HCT116 (cell line): ENCODE data around the gene ASMTL. TPM values are rescaled to one million over a fixed set of nuclear protein-coding genes. Genes with fewer than 3 reads are reported as not detected.

Source experiments
- ATAC-seq: fragments of 200-7000 bp; cut with Tn5 transposase; 2 replicates; pipeline ENCODE4 v1.9.1; 2020; ENCODE audit warnings: mild to moderate bottlenecking, moderate library complexity
- BruUV-seq: library from RNA; stranded (reverse); fragments of 400-500 nt; replicated peaks from 2 replicates; lab custom pipeline; 2021; lab: Mats Ljungman, UMichigan
- CTCF ChIA-PET: fragments of 300-600 bp; sonication (Branson Sonifier 250); formaldehyde crosslinking; loops from one replicate; lab custom pipeline; 2021; ENCODE audit warnings: antibody characterized with exemption; lab: Charles Lee
- POLR2A ChIA-PET: fragments of 300-600, 350-600 bp; sonication (Branson Sonifier 250); formaldehyde crosslinking; loops from one replicate; lab custom pipeline; 2021; ENCODE audit warnings: antibody characterized with exemption; lab: Charles Lee
- RAD21 ChIA-PET, 2 experiments: fragments of 300-600 bp; sonication (Branson Sonifier 250); formaldehyde crosslinking; loops; one replicate each; lab custom pipeline; 2023; ENCODE audit warnings: low total read pairs in 2 of 2; ENCODE audit not compliant: uncharacterized antibody in 2 of 2, unreplicated experiment in 2 of 2, low non-redundant PET in 1 of 2; lab: Charles Lee
- DNase-seq: peaks from one replicate; pipeline ENCODE4 v3.0.0-alpha.2; 2010; ENCODE audit warnings: low read depth, low spot score
- H2AFZ ChIP-seq: fragments of 200-600 bp; shearing (Covaris generic), sonication (generic); 2 replicates; pipeline ENCODE4 v1.6.1; 2017; ENCODE audit warnings: low read depth, mixed run types, mixed read lengths, antibody characterized with exemption, low read length; ENCODE audit not compliant: poor library complexity, severe bottlenecking
- H3K27ac ChIP-seq: 2 replicates; pipeline ENCODE4 v1.5.1; 2012; ENCODE audit warnings: low read depth, low read length
- H3K27me3 ChIP-seq: fragments of 200-600 bp; sonication (generic); 2 replicates; pipeline ENCODE4 v1.6.1; 2016; ENCODE audit warnings: mixed run types, low read length, mixed read lengths; ENCODE audit not compliant: insufficient read depth
- H3K36me3 ChIP-seq, 2 experiments: fragments of 200-500 bp in 1 of 2; fragments of 200-600 bp in 1 of 2; sonication (Bioruptor generic) in 1 of 2; sonication (generic) in 1 of 2; 2 replicates each; pipeline versions ENCODE4 v1.5.1 to v1.6.1; 2014 to 2016; ENCODE audit warnings: low read length in 2 of 2, inconsistent platforms in 1 of 2, mixed read lengths in 1 of 2, mixed run types in 1 of 2; ENCODE audit not compliant: insufficient read depth in 2 of 2, control insufficient read depth in 1 of 2
- H3K4me1 ChIP-seq, 2 experiments: fragments of 200-600 bp in 1 of 2; sonication (generic) in 1 of 2; 2 replicates each; pipeline versions ENCODE4 v1.5.1 to v1.6.1; 2012 to 2017; ENCODE audit warnings: low read length in 2 of 2, inconsistent platforms in 1 of 2, mild to moderate bottlenecking in 1 of 2, mixed read lengths in 1 of 2, mixed run types in 1 of 2, moderate library complexity in 1 of 2; ENCODE audit not compliant: insufficient read depth in 2 of 2, control insufficient read depth in 1 of 2
- H3K4me2 ChIP-seq: fragments of 200-600 bp; sonication (generic); 2 replicates; pipeline ENCODE4 v1.6.1; 2017; ENCODE audit warnings: mixed run types, low read length, mixed read lengths
- H3K4me3 ChIP-seq, 2 experiments: fragments of 200-600 bp in 1 of 2; sonication (generic) in 1 of 2; replicated peaks in 1 of 2; 2 replicates each; pipeline ENCODE4 v1.5.1; 2011 to 2016; ENCODE audit warnings: low read length in 2 of 2, control low read depth in 1 of 2, low read depth in 1 of 2, mild to moderate bottlenecking in 1 of 2, mixed read lengths in 1 of 2, mixed run types in 1 of 2
- H3K79me2 ChIP-seq: fragments of 200-600 bp; sonication (generic); 2 replicates; pipeline ENCODE4 v1.6.1; 2017; ENCODE audit warnings: mild to moderate bottlenecking, mixed run types, low read length, moderate library complexity, mixed read lengths; ENCODE audit not compliant: insufficient read depth
- H3K9ac ChIP-seq: fragments of 200-600 bp; sonication (generic); 2 replicates; pipeline ENCODE4 v1.6.1; 2016; ENCODE audit warnings: low read length, mixed read lengths
- H3K9me2 ChIP-seq: fragments of 200-600 bp; sonication (generic), shearing (Covaris generic); 2 replicates; pipeline ENCODE4 v1.6.1; 2017; ENCODE audit warnings: mixed run types, mild to moderate bottlenecking, moderate library complexity; ENCODE audit not compliant: insufficient read depth
- H3K9me3 ChIP-seq, 2 experiments: fragments of 200-500 bp in 1 of 2; fragments of 200-600 bp in 1 of 2; sonication (Bioruptor generic) in 1 of 2; sonication (generic) in 1 of 2; 2 replicates each; pipeline ENCODE4 v1.6.1; 2014 to 2017; ENCODE audit warnings: low read length in 2 of 2, mixed read lengths in 2 of 2, inconsistent platforms in 1 of 2, low read depth in 1 of 2, mild to moderate bottlenecking in 1 of 2, mixed run types in 1 of 2, moderate library complexity in 1 of 2; ENCODE audit not compliant: control insufficient read depth in 1 of 2, insufficient read depth in 1 of 2
- H4K20me1 ChIP-seq: fragments of 200-600 bp; sonication (generic), shearing (Covaris generic); 2 replicates; pipeline ENCODE4 v1.6.1; 2017; ENCODE audit warnings: mixed run types, mild to moderate bottlenecking, moderate library complexity; ENCODE audit not compliant: insufficient read depth
- CBX3 ChIP-seq: IDR thresholded peaks from 2 replicates; pipeline ENCODE4 v1.6.1; 2012; ENCODE audit warnings: low read depth
- CEBPB ChIP-seq: IDR thresholded peaks from 2 replicates; pipeline ENCODE4 v1.6.1; 2012; ENCODE audit warnings: low read depth
- ELF1 ChIP-seq: IDR thresholded peaks from 2 replicates; pipeline ENCODE4 v1.6.1; 2012; ENCODE audit warnings: low read depth, borderline replicate concordance
- EZH2 ChIP-seq: fragments of 200-600 bp; sonication (generic); IDR thresholded peaks from 2 replicates; pipeline ENCODE4 v1.6.1; 2017; ENCODE audit warnings: antibody characterized with exemption, mixed run types
- EZH2phosphoT487 ChIP-seq: fragments of 200-600 bp; IDR thresholded peaks from 2 replicates; pipeline ENCODE4 v1.6.1; 2018; ENCODE audit warnings: antibody characterized with exemption, borderline replicate concordance
- JUND ChIP-seq: IDR thresholded peaks from 2 replicates; pipeline ENCODE4 v1.6.1; 2012
- POLR2A ChIP-seq: IDR thresholded peaks from 2 replicates; pipeline ENCODE4 v1.7.0; 2011; ENCODE audit warnings: borderline replicate concordance; ENCODE audit not compliant: insufficient read depth, insufficient read length; ENCODE audit errors: extremely low read depth
- POLR2AphosphoS5 ChIP-seq: IDR thresholded peaks from 2 replicates; pipeline ENCODE4 v1.6.1; 2011; ENCODE audit warnings: mild to moderate bottlenecking, low read depth, low read length, moderate library complexity
- RAD21 ChIP-seq: IDR thresholded peaks from 2 replicates; pipeline ENCODE4 v1.6.1; 2012; ENCODE audit warnings: low read depth, mild to moderate bottlenecking
- SIN3A ChIP-seq: IDR thresholded peaks from 2 replicates; pipeline ENCODE4 v1.6.1; 2012; ENCODE audit warnings: low read depth
- SP1 ChIP-seq: IDR thresholded peaks from 2 replicates; pipeline ENCODE4 v1.6.1; 2012; ENCODE audit warnings: low read depth
- SRF ChIP-seq: IDR thresholded peaks from 2 replicates; pipeline ENCODE4 v1.6.1; 2012; ENCODE audit warnings: low read depth
- TCF7L2 ChIP-seq: IDR thresholded peaks from 2 replicates; pipeline ENCODE4 v1.7.0; 2011; ENCODE audit warnings: borderline replicate concordance, inconsistent platforms; ENCODE audit not compliant: insufficient read depth, insufficient read length; ENCODE audit errors: extremely low read depth
- intact Hi-C: fragments of 100-400 bp; cut with micrococcal nuclease; formaldehyde crosslinking; loops from 2 replicates; pipeline ENCODE4 v1.10.0; 2022
- total RNA-seq: library from RNA; stranded (reverse); gene quantifications from one replicate; pipeline ENCODE4 v1.2.1, GENCODE V29; 2021; ENCODE audit not compliant: unreplicated experiment
- TF ChIP-seq, protein P1 (sequence below): IDR thresholded peaks from 2 replicates; pipeline ENCODE4 v1.6.1; 2012
- TF ChIP-seq, protein P2 (sequence below): IDR thresholded peaks from 2 replicates; pipeline ENCODE4 v1.6.1; 2011; ENCODE audit warnings: mild to moderate bottlenecking, low read length, moderate library complexity; ENCODE audit not compliant: insufficient replicate concordance; ENCODE audit errors: extremely low read depth
- TF ChIP-seq, protein P3 (sequence below): IDR thresholded peaks from 2 replicates; pipeline ENCODE4 v1.6.1; 2012
- TF ChIP-seq, protein P4 (sequence below): IDR thresholded peaks from 2 replicates; pipeline ENCODE4 v1.6.1; 2012; ENCODE audit warnings: low read depth

Gene ASMTL
- total RNA-seq, 1 experiment from 2014 or later, result 59.6 TPM

DNA sequence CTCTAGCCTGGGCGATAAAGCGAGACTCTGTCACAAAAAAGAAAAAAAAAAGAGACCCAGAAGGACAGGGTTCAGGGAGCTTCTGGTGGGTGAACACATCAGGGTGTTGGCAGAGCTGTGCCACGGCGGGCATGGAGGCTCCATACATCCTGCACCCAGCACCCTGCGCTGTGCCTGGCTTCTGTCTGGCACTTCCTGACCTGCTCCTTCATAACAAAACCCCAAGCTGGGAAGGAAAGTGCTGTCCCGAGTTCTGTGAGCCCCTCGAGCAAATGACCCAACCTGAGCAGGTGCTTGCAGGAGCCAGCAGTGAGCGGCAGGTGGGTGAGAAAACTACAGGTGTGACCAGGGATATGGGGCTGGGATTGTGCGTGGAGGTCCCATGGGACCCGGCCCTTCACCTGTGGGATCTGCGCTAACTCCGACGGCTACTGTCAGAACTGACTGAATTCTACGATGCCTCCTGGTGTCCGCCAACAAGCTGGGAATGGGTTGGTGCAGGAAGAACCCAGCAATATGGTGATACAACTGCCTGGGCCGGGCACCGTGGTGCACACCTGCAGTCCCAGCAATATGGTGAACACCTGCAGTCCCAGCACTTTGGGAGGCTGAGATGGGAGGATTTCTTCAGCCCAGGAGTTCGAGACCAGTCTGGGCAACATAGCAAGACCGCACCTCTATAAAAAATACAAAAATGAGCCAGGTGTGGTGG lies 18.9 kb downstream of the ASMTL start:
- H3K9me2 ChIP-seq, result no peaks in the 10 kb centered on the region
- H3K4me3 ChIP-seq, result no peak overlapping the region
- H3K4me1 ChIP-seq, result no peaks in the 10 kb centered on the region
- intact Hi-C loops, result no loop called here
- TF ChIP-seq CBX3 (no peak), CEBPB (no peak), SIN3A (no peak), EZH2 (no peak), JUND (no peak), SP1 (no peak), ELF1 (no peak), EZH2phosphoT487 (no peak), TCF7L2 (no peak), RAD21 (no peak), POLR2AphosphoS5 (no peak), POLR2A (no peak), SRF (no peak)
- TF ChIP-seq, protein P1, sequence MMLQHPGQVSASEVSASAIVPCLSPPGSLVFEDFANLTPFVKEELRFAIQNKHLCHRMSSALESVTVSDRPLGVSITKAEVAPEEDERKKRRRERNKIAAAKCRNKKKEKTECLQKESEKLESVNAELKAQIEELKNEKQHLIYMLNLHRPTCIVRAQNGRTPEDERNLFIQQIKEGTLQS, result no peak
- TF ChIP-seq, protein P2, sequence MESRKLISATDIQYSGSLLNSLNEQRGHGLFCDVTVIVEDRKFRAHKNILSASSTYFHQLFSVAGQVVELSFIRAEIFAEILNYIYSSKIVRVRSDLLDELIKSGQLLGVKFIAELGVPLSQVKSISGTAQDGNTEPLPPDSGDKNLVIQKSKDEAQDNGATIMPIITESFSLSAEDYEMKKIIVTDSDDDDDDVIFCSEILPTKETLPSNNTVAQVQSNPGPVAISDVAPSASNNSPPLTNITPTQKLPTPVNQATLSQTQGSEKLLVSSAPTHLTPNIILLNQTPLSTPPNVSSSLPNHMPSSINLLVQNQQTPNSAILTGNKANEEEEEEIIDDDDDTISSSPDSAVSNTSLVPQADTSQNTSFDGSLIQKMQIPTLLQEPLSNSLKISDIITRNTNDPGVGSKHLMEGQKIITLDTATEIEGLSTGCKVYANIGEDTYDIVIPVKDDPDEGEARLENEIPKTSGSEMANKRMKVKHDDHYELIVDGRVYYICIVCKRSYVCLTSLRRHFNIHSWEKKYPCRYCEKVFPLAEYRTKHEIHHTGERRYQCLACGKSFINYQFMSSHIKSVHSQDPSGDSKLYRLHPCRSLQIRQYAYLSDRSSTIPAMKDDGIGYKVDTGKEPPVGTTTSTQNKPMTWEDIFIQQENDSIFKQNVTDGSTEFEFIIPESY, result no peak
- TF ChIP-seq, protein P3, sequence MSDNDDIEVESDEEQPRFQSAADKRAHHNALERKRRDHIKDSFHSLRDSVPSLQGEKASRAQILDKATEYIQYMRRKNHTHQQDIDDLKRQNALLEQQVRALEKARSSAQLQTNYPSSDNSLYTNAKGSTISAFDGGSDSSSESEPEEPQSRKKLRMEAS, result no peak
- TF ChIP-seq, protein P4, sequence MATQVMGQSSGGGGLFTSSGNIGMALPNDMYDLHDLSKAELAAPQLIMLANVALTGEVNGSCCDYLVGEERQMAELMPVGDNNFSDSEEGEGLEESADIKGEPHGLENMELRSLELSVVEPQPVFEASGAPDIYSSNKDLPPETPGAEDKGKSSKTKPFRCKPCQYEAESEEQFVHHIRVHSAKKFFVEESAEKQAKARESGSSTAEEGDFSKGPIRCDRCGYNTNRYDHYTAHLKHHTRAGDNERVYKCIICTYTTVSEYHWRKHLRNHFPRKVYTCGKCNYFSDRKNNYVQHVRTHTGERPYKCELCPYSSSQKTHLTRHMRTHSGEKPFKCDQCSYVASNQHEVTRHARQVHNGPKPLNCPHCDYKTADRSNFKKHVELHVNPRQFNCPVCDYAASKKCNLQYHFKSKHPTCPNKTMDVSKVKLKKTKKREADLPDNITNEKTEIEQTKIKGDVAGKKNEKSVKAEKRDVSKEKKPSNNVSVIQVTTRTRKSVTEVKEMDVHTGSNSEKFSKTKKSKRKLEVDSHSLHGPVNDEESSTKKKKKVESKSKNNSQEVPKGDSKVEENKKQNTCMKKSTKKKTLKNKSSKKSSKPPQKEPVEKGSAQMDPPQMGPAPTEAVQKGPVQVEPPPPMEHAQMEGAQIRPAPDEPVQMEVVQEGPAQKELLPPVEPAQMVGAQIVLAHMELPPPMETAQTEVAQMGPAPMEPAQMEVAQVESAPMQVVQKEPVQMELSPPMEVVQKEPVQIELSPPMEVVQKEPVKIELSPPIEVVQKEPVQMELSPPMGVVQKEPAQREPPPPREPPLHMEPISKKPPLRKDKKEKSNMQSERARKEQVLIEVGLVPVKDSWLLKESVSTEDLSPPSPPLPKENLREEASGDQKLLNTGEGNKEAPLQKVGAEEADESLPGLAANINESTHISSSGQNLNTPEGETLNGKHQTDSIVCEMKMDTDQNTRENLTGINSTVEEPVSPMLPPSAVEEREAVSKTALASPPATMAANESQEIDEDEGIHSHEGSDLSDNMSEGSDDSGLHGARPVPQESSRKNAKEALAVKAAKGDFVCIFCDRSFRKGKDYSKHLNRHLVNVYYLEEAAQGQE, result no peak
- H3K27me3 ChIP-seq, result no peaks in the 10 kb centered on the region
- H3K4me2 ChIP-seq, result no peak overlapping the region
- DNase-seq (no peak), ATAC-seq (no peak)
- H2AFZ ChIP-seq, result no peak overlapping the region
- H3K36me3 ChIP-seq, result peaks cover 4 to 7% of the 10 kb centered on the region in 2 experiments; a peak in 3 of 4 replicates
- ChIA-PET RAD21 (no interaction called here), POLR2A (no interaction called here), CTCF (no interaction called here)
- no peaks in the 10 kb centered on the region for H4K20me1 ChIP-seq
- H3K27ac ChIP-seq, result no peak overlapping the region
- H3K79me2 ChIP-seq, result no peaks in the 10 kb centered on the region
- no peak overlapping the region for H3K9ac ChIP-seq
- BruUV-seq, result no TSS peak
- no peaks in the 10 kb centered on the region for H3K9me3 ChIP-seq
